ENCODE data around the gene CLCA1.

The CLCA1 gene

GRCh38 chr1:86538775-86539174 is 70.0 kb downstream of the CLCA1 start:
- Mint-ChIP-seq H3K27me3 (peaks cover 26% of the 10 kb centered on the region), H3K9me3 (no peaks in the 10 kb centered on the region), H3K4me3 (no peak overlapping the region), H3K4me1 (no peaks in the 10 kb centered on the region), H3K36me3 (ENCODE audit: low read depth) (no peaks in the 10 kb centered on the region), H3K27ac (no peak overlapping the region)
- no peak for DNase-seq
- ATAC-seq, result no peak

GRCh38 chr1:86541859-86542258 is 73.1 kb downstream of the CLCA1 start:
- H3K36me3 Mint-ChIP-seq (ENCODE audit: low read depth), result no peaks in the 10 kb centered on the region
- H3K27ac Mint-ChIP-seq, result no peak overlapping the region
- H3K4me3 Mint-ChIP-seq, result no peak overlapping the region
- no peak for ATAC-seq
- H3K9me3 Mint-ChIP-seq, result no peaks in the 10 kb centered on the region
- peaks cover 23% of the 10 kb centered on the region for H3K27me3 Mint-ChIP-seq
- no peaks in the 10 kb centered on the region for H3K4me1 Mint-ChIP-seq
- DNase-seq, result no peak

- DNase-seq (no peak), ATAC-seq (no peak)
- no peaks in the 10 kb centered on the region for H3K4me1 Mint-ChIP-seq
- no peaks in the 10 kb centered on the region for H3K36me3 Mint-ChIP-seq (ENCODE audit: low read depth)
- H3K27me3 Mint-ChIP-seq, result peaks cover 23% of the 10 kb centered on the region
- no peak overlapping the region for H3K27ac Mint-ChIP-seq
- H3K4me3 Mint-ChIP-seq, result no peak overlapping the region
- no peaks in the 10 kb centered on the region for H3K9me3 Mint-ChIP-seq
These were observed 73.9 kb downstream of the CLCA1 start for GRCh38 chr1:86542631-86543030.

- Mint-ChIP-seq H3K27ac (no peak within 1 kb of the TSS), H3K4me1 (no peaks in the 10 kb centered on the region), H3K36me3 (ENCODE audit: low read depth) (no peaks in the 10 kb centered on the region), H3K27me3 (peaks cover 17% of the 10 kb centered on the region), H3K9me3 (no peaks in the 10 kb centered on the region), H3K4me3 (no peak within 1 kb of the TSS)
- no peak for ATAC-seq
- DNase-seq, result no peak
These were observed 78.1 kb downstream of the CLCA1 start, which contains the start of gene CLCA4 for GRCh38 chr1:86546787-86547221. Gene CLCA4 (plus strand): TSS chr1:86547078. CDS start chr1:86547120, 42 bp downstream.

- no peak overlapping the region for H3K27ac Mint-ChIP-seq
- no peaks in the 10 kb centered on the region for H3K9me3 Mint-ChIP-seq
- DNase-seq (no peak), ATAC-seq (no peak)
- H3K36me3 Mint-ChIP-seq (ENCODE audit: low read depth), result no peaks in the 10 kb centered on the region
- H3K27me3 Mint-ChIP-seq, result peaks cover 12% of the 10 kb centered on the region
- H3K4me3 Mint-ChIP-seq, result no peak overlapping the region
- no peaks in the 10 kb centered on the region for H3K4me1 Mint-ChIP-seq
These were observed 80.1 kb downstream of the CLCA1 start for GRCh38 chr1:86548839-86549238.
